ENCODE data around the gene SLX4. TPM values are rescaled to one million over a fixed set of nuclear protein-coding genes. Genes with fewer than 3 reads are reported as not detected.

Gene SLX4, protein sequence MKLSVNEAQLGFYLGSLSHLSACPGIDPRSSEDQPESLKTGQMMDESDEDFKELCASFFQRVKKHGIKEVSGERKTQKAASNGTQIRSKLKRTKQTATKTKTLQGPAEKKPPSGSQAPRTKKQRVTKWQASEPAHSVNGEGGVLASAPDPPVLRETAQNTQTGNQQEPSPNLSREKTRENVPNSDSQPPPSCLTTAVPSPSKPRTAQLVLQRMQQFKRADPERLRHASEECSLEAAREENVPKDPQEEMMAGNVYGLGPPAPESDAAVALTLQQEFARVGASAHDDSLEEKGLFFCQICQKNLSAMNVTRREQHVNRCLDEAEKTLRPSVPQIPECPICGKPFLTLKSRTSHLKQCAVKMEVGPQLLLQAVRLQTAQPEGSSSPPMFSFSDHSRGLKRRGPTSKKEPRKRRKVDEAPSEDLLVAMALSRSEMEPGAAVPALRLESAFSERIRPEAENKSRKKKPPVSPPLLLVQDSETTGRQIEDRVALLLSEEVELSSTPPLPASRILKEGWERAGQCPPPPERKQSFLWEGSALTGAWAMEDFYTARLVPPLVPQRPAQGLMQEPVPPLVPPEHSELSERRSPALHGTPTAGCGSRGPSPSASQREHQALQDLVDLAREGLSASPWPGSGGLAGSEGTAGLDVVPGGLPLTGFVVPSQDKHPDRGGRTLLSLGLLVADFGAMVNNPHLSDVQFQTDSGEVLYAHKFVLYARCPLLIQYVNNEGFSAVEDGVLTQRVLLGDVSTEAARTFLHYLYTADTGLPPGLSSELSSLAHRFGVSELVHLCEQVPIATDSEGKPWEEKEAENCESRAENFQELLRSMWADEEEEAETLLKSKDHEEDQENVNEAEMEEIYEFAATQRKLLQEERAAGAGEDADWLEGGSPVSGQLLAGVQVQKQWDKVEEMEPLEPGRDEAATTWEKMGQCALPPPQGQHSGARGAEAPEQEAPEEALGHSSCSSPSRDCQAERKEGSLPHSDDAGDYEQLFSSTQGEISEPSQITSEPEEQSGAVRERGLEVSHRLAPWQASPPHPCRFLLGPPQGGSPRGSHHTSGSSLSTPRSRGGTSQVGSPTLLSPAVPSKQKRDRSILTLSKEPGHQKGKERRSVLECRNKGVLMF (N-terminal part only)
- 5.4 and 5.6 TPM in 2 replicates for polyA plus RNA-seq (2013)

DNA sequence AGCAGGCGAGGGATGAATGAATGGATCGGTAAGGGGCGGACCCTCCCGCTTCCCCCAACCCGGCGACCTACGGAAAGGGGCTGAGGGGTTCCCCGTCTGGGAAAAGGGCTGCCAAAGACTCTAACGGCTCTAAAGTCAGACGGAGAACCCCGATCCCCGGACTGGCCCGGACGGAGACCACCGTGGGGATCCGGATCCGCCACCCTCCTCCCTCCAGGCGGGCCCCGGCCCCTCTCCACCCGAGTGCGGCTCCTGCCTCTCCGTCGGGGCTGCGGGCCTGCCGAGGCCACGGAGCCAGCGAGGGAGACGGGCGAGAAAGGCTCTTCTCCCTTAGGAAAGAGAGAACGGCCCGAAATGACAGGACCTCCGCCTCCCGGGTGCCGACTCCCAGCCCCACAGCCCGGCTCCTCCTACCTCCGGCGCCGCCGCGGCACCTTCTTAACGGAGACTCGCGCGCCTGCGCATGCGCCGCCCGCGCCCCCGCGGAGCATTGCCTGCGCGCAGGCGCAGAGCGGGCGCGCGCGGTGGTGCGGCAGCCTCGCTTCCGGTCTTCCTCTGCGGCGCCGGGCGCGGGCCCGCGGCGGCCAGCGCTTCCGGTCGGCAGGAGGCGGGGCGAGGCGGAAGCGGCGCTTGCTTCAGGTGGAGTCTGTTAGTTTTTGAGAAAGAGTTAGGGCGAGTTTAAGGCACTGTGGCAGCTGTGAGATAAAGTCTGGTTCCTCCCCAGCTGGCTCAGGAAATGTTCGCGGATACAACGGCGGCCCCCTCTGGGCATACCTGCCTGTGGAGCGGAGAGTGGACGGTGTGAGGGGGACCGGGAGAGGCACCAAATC lies at the start of gene SLX4:
Gene SLX4, minus strand, starts transcription at position 461 of the 830 bp plus-strand sequence. CDS start 2,642 bp downstream, outside the sequence.
- WGBS (ENCODE audit: extremely low coverage, insufficient coverage, insufficient read length), result no CpG with 5 or more reads among the region's 86 CpGs

DNA sequence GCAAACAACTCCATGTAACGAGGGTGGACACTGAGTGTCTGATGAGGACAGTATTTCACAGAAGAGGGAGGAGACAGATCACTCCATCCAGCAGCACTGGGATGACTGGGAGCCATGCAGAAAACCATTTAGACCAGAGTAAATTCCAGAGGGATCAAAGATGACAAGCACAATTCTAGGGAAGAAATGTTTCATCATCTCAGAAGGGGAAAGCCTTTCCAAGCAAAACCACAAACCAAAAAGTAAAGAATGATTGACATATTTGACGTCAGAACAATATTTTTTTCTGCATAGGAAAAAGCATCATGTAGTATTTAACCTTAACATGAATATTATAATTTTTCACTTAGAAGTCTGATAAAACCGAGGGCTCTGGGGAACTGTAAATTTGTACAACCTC lies 47.8 kb upstream of the SLX4 start:
- Histone ChIP-seq H2AK5ac (ENCODE audit: low read length) (no peak overlapping the region), H3K4me3 (ENCODE audit: low read depth, low read length) (no peak overlapping the region), H3K18ac (ENCODE audit: low read length) (no peak overlapping the region), H2AFZ (ENCODE audit: insufficient read depth, low read length, poor library complexity) (no peak overlapping the region), H2BK12ac (ENCODE audit: low read length) (no peak overlapping the region), H4K12ac (ENCODE audit: low read depth, low read length) (no peak overlapping the region), H3K79me2 (ENCODE audit: control insufficient read depth, insufficient read depth, low read length, poor library complexity) (no peaks in the 10 kb centered on the region), H2BK5ac (ENCODE audit: low read depth, low read length, poor library complexity) (no peak overlapping the region), H2BK120ac (ENCODE audit: insufficient read depth, low read length, poor library complexity) (no peak overlapping the region), H3K23ac (ENCODE audit: low read length) (no peak overlapping the region), H3K4ac (ENCODE audit: low read depth, low read length) (no peak overlapping the region), H4K91ac (ENCODE audit: low read depth, low read length) (no peak overlapping the region), H3K79me1 (ENCODE audit: low read length) (no peaks in the 10 kb centered on the region), H3K27ac (ENCODE audit: low read depth, low read length) (no peak overlapping the region), H3K9me3 (ENCODE audit: insufficient read depth, low read depth, low read length) (no peaks in the 10 kb centered on the region), H3K4me1 (ENCODE audit: control insufficient read depth in 1 of 2, insufficient read depth in 2 of 2, low read length in 2 of 2) (peaks cover 2 to 6% of the 10 kb centered on the region in 2 experiments), H3K27me3 (ENCODE audit: insufficient read depth, low read length) (no peaks in the 10 kb centered on the region), H3K9ac (ENCODE audit: low read length) (no peak overlapping the region), H4K8ac (ENCODE audit: low read depth, low read length) (no peak overlapping the region), H3K14ac (ENCODE audit: low read length) (no peak overlapping the region), H3K4me2 (ENCODE audit: low read length) (no peak overlapping the region), H3K36me3 (ENCODE audit: control insufficient read depth in 1 of 2, insufficient read depth in 2 of 2, low read length in 2 of 2) (peaks cover 69 to 72% of the 10 kb centered on the region in 2 experiments)
- no CpG with 5 or more reads among the region's 3 CpGs for WGBS (ENCODE audit: extremely low coverage, insufficient coverage, insufficient read length)
- DNase-seq, result no peak

More for the DNA sequence above, at the start of gene SLX4:
- peak within 1 kb of the TSS; percentile 93 for H3K4me2 ChIP-seq (ENCODE audit: low read length)
- H2BK120ac ChIP-seq (ENCODE audit: insufficient read depth, low read length, poor library complexity), result peak within 1 kb of the TSS; percentile 75
- H4K12ac ChIP-seq (ENCODE audit: low read depth, low read length), result peak within 1 kb of the TSS; percentile 87
- no peaks in the 10 kb centered on the region for H3K9me3 ChIP-seq (ENCODE audit: insufficient read depth, low read depth, low read length)
- peak within 1 kb of the TSS; percentile 83 for H3K4ac ChIP-seq (ENCODE audit: low read depth, low read length)
- peak within 1 kb of the TSS; percentile 36 for H2AK5ac ChIP-seq (ENCODE audit: low read length)
- H3K18ac ChIP-seq (ENCODE audit: low read length), result peak within 1 kb of the TSS; percentile 83
- no peak within 1 kb of the TSS for H2BK12ac ChIP-seq (ENCODE audit: low read length)
- H3K27ac ChIP-seq (ENCODE audit: low read depth, low read length), result peak within 1 kb of the TSS; percentile 78
- peak; percentile 92 to 99 for DNase-seq
- peak within 1 kb of the TSS; percentile 90 for H4K8ac ChIP-seq (ENCODE audit: low read depth, low read length)
- H3K14ac ChIP-seq (ENCODE audit: low read length), result peak within 1 kb of the TSS; percentile 91
- peak within 1 kb of the TSS; percentile 92 for H3K9ac ChIP-seq (ENCODE audit: low read length)
- H3K79me1 ChIP-seq (ENCODE audit: low read length), result peaks cover 8% of the 10 kb centered on the region
- H4K91ac ChIP-seq (ENCODE audit: low read depth, low read length), result peak within 1 kb of the TSS; percentile 88
- H3K36me3 ChIP-seq (ENCODE audit: control insufficient read depth in 1 of 2, insufficient read depth in 2 of 2, low read length in 2 of 2), result peaks cover 2 to 3% of the 10 kb centered on the region in 2 experiments
- H3K4me3 ChIP-seq (ENCODE audit: low read depth, low read length), result peak within 1 kb of the TSS; percentile 94
- H3K79me2 ChIP-seq (ENCODE audit: control insufficient read depth, insufficient read depth, low read length, poor library complexity), result peaks cover 8% of the 10 kb centered on the region
- peak within 1 kb of the TSS; percentile 71 for H2BK5ac ChIP-seq (ENCODE audit: low read depth, low read length, poor library complexity)
- H3K27me3 ChIP-seq (ENCODE audit: insufficient read depth, low read length), result no peaks in the 10 kb centered on the region
- peaks cover 0 to 2% of the 10 kb centered on the region in 2 experiments for H3K4me1 ChIP-seq (ENCODE audit: control insufficient read depth in 1 of 2, insufficient read depth in 2 of 2, low read length in 2 of 2)
- no peak within 1 kb of the TSS for H3K23ac ChIP-seq (ENCODE audit: low read length)
- peak within 1 kb of the TSS; percentile 91 for H2AFZ ChIP-seq (ENCODE audit: insufficient read depth, low read length, poor library complexity)

DNA sequence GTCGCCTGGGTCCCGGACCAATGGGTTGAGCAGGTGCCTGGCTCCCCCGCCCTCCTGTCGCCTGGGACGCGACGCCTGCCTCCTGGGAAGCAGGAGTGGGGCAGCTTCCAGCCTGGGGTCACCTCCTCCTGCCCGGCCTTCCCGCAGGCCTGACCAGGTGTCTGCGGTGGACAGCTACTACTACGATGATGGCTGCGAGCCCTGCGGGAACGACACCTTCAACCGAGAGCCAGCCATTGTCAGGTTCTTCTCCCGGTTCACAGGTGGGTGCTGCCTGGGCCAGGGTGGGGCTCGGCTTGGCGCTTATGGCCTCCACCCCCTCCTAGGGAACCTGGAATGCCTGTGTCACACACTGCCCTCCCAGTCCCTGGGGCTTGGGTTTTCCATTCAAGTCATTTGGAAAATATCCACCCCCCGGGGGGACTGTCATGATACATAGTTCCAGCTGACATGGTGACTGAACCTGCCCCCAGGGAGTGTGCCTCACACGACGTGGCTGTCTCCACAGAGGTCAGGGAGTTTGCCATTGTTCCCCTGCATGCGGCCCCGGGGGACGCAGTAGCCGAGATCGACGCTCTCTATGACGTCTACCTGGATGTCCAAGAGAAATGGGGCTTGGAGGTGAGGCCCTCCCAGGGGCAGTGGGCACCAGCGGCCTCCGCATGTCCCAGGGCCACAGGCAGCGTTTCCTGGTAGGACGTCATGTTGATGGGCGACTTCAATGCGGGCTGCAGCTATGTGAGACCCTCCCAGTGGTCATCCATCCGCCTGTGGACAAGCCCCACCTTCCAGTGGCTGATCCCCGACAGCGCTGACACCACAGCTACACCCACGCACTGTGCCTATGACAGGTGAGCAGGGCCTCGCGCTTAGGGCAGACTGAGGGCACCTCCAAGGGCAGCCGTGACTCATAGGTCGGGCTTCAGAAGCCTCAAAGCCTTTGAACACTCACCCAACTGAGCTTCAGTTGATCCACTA lies 45.4 kb upstream of the SLX4 start:
- H3K4me2 ChIP-seq (ENCODE audit: low read length), result no peak overlapping the region
- no peak overlapping the region for H3K9ac ChIP-seq (ENCODE audit: low read length)
- H3K4ac ChIP-seq (ENCODE audit: low read depth, low read length), result no peak overlapping the region
- H2AFZ ChIP-seq (ENCODE audit: insufficient read depth, low read length, poor library complexity), result no peak overlapping the region
- peak; percentile 98 to 99 for DNase-seq
- H3K79me1 ChIP-seq (ENCODE audit: low read length), result no peaks in the 10 kb centered on the region
- no CpG with 5 or more reads among the region's 42 CpGs for WGBS (ENCODE audit: extremely low coverage, insufficient coverage, insufficient read length)
- H3K4me1 ChIP-seq (ENCODE audit: control insufficient read depth in 1 of 2, insufficient read depth in 2 of 2, low read length in 2 of 2), result peaks cover 2 to 8% of the 10 kb centered on the region in 2 experiments
- no peak overlapping the region for H3K18ac ChIP-seq (ENCODE audit: low read length)
- H3K27ac ChIP-seq (ENCODE audit: low read depth, low read length), result no peak overlapping the region
- no peak overlapping the region for H2AK5ac ChIP-seq (ENCODE audit: low read length)
- no peaks in the 10 kb centered on the region for H3K27me3 ChIP-seq (ENCODE audit: insufficient read depth, low read length)
- no peaks in the 10 kb centered on the region for H3K9me3 ChIP-seq (ENCODE audit: insufficient read depth, low read depth, low read length)
- H4K91ac ChIP-seq (ENCODE audit: low read depth, low read length), result no peak overlapping the region
- H2BK12ac ChIP-seq (ENCODE audit: low read length), result no peak overlapping the region
- peaks cover 55 to 56% of the 10 kb centered on the region in 2 experiments for H3K36me3 ChIP-seq (ENCODE audit: control insufficient read depth in 1 of 2, insufficient read depth in 2 of 2, low read length in 2 of 2)
- H3K4me3 ChIP-seq (ENCODE audit: low read depth, low read length), result no peak overlapping the region
- H3K14ac ChIP-seq (ENCODE audit: low read length), result no peak overlapping the region
- H2BK5ac ChIP-seq (ENCODE audit: low read depth, low read length, poor library complexity), result no peak overlapping the region
- H4K12ac ChIP-seq (ENCODE audit: low read depth, low read length), result no peak overlapping the region
- no peak overlapping the region for H3K23ac ChIP-seq (ENCODE audit: low read length)
- H4K8ac ChIP-seq (ENCODE audit: low read depth, low read length), result no peak overlapping the region
- no peaks in the 10 kb centered on the region for H3K79me2 ChIP-seq (ENCODE audit: control insufficient read depth, insufficient read depth, low read length, poor library complexity)
- H2BK120ac ChIP-seq (ENCODE audit: insufficient read depth, low read length, poor library complexity), result no peak overlapping the region

Data from trophoblast cell (in vitro differentiated cells and primary cell).